HEK293 (cell line): ENCODE results near the gene HARS2.
A peak's percentile ranks its signal among the peaks of the same experiment; 100 is the strongest.

Source experiments
- CTCF ChIA-PET: fragments of 350-600 bp; formaldehyde crosslinking; extraction: SDS; loops from one replicate; lab custom pipeline; 2021; ENCODE audit warnings: antibody characterized with exemption; lab: Yijun Ruan, JAX
- POLR2A ChIA-PET: fragments of 300-600 bp; formaldehyde crosslinking; extraction: SDS; loops from one replicate; lab custom pipeline; 2020; ENCODE audit warnings: antibody characterized with exemption, inconsistent platforms; lab: Yijun Ruan, JAX
- H3K27ac ChIP-seq: fragments of 200-500 bp; sonication (Bioruptor generic); 2 replicates; pipeline ENCODE4 v1.5.1; 2014; ENCODE audit warnings: low read depth, low read length, control low read depth, inconsistent platforms; ENCODE audit errors: extremely low read depth
- H3K36me3 ChIP-seq, 2 experiments: fragments of 200-500 bp in 1 of 2; sonication (Bioruptor generic) in 1 of 2; 1 replicate in 1 of 2; 2 replicates in 1 of 2; pipeline ENCODE4 v1.5.1; 2014 to 2017; ENCODE audit warnings: inconsistent platforms in 2 of 2, low read length in 2 of 2; ENCODE audit not compliant: control insufficient read depth in 2 of 2, insufficient read depth in 1 of 2
- H3K4me1 ChIP-seq: fragments of 200-500 bp; sonication (Bioruptor generic); 2 replicates; pipeline ENCODE4 v1.5.1; 2014; ENCODE audit warnings: mild to moderate bottlenecking, low read length, inconsistent platforms; ENCODE audit not compliant: control insufficient read depth, insufficient read depth
- H3K4me3 ChIP-seq: 2 replicates; pipeline ENCODE4 v1.5.1; 2011; ENCODE audit warnings: low read depth, mild to moderate bottlenecking, control low read depth, low read length, moderate library complexity
- H3K9me3 ChIP-seq: fragments of 200-500 bp; sonication (Bioruptor generic); 2 replicates; pipeline ENCODE4 v1.5.1; 2014; ENCODE audit warnings: low read depth, low read length, inconsistent platforms; ENCODE audit not compliant: control insufficient read depth, insufficient read depth
- GFI1B ChIP-seq: fragments of 450-650 bp; formaldehyde crosslinking; IDR thresholded peaks from 2 replicates; pipeline ENCODE4 v1.5.1; 2016; ENCODE audit warnings: missing biosample characterization, missing genetic modification characterization
- KLF8 ChIP-seq: fragments of 450-650 bp; formaldehyde crosslinking; IDR thresholded peaks from 2 replicates; pipeline ENCODE4 v1.5.1; 2016; ENCODE audit warnings: missing biosample characterization, missing genetic modification characterization
- OVOL3 ChIP-seq: fragments of 450-650 bp; formaldehyde crosslinking; IDR thresholded peaks from 2 replicates; pipeline ENCODE4 v1.5.1; 2016; ENCODE audit warnings: missing biosample characterization, missing genetic modification characterization
- PRDM1 ChIP-seq: fragments of 450-650 bp; formaldehyde crosslinking; IDR thresholded peaks from 2 replicates; pipeline ENCODE4; 2016; ENCODE audit warnings: missing biosample characterization, missing genetic modification characterization
- SCRT2 ChIP-seq: fragments of 450-650 bp; formaldehyde crosslinking; IDR thresholded peaks from 2 replicates; pipeline ENCODE4 v1.5.1; 2016; ENCODE audit warnings: missing biosample characterization, missing genetic modification characterization
- SP3 ChIP-seq: fragments of 450-650 bp; formaldehyde crosslinking; IDR thresholded peaks from 2 replicates; pipeline ENCODE4 v1.5.1; 2016; ENCODE audit warnings: missing biosample characterization, missing genetic modification characterization
- YY2 ChIP-seq: fragments of 450-650 bp; formaldehyde crosslinking; IDR thresholded peaks from 2 replicates; pipeline ENCODE4 v1.5.1; 2016; ENCODE audit warnings: missing biosample characterization, missing genetic modification characterization
- ZFP3 ChIP-seq: fragments of 450-650 bp; formaldehyde crosslinking; IDR thresholded peaks from 2 replicates; pipeline ENCODE4 v1.5.1; 2016; ENCODE audit warnings: low read depth, missing biosample characterization, missing genetic modification characterization
- ZFP69B ChIP-seq: fragments of 450-650 bp; formaldehyde crosslinking; IDR thresholded peaks from 2 replicates; pipeline ENCODE4 v1.5.1; 2016; ENCODE audit warnings: missing biosample characterization, missing genetic modification characterization
- ZNF138 ChIP-seq: fragments of 450-650 bp; formaldehyde crosslinking; IDR thresholded peaks from 2 replicates; pipeline ENCODE4 v1.5.1; 2016; ENCODE audit warnings: missing biosample characterization, missing genetic modification characterization, borderline replicate concordance
- ZNF140 ChIP-seq: fragments of 450-650 bp; formaldehyde crosslinking; IDR thresholded peaks from 2 replicates; pipeline ENCODE4 v1.5.1; 2016; ENCODE audit warnings: missing biosample characterization, missing genetic modification characterization
- ZNF146 ChIP-seq: fragments of 450-650 bp; formaldehyde crosslinking; IDR thresholded peaks from 2 replicates; pipeline ENCODE4 v1.5.1; 2016; ENCODE audit warnings: missing biosample characterization, missing genetic modification characterization
- ZNF157 ChIP-seq: fragments of 450-650 bp; formaldehyde crosslinking; IDR thresholded peaks from 2 replicates; pipeline ENCODE4 v1.5.1; 2016; ENCODE audit warnings: missing biosample characterization, missing genetic modification characterization
- ZNF19 ChIP-seq: fragments of 450-650 bp; formaldehyde crosslinking; IDR thresholded peaks from 2 replicates; pipeline ENCODE4; 2016; ENCODE audit warnings: missing biosample characterization, missing genetic modification characterization, low read depth
- ZNF223 ChIP-seq: fragments of 450-650 bp; formaldehyde crosslinking; IDR thresholded peaks from 2 replicates; pipeline ENCODE4 v1.5.1; 2016; ENCODE audit warnings: missing biosample characterization, missing genetic modification characterization
- ZNF324 ChIP-seq: fragments of 450-650 bp; formaldehyde crosslinking; IDR thresholded peaks from 2 replicates; pipeline ENCODE4 v1.5.1; 2016; ENCODE audit warnings: missing biosample characterization, missing genetic modification characterization
- ZNF335 ChIP-seq: fragments of 450-650 bp; formaldehyde crosslinking; conservative IDR thresholded peaks from 2 replicates; pipeline ENCODE4 v1.5.1; 2016; ENCODE audit warnings: missing biosample characterization, missing genetic modification characterization
- ZNF350 ChIP-seq: fragments of 450-650 bp; formaldehyde crosslinking; IDR thresholded peaks from 2 replicates; pipeline ENCODE4 v1.5.0; 2017; ENCODE audit warnings: missing biosample characterization, mild to moderate bottlenecking, missing genetic modification characterization
- ZNF354C ChIP-seq: fragments of 450-650 bp; formaldehyde crosslinking; IDR thresholded peaks from 2 replicates; pipeline ENCODE4 v1.5.1; 2016; ENCODE audit warnings: missing biosample characterization, missing genetic modification characterization, low read depth, borderline replicate concordance
- ZNF433 ChIP-seq: fragments of 450-650 bp; formaldehyde crosslinking; IDR thresholded peaks from 2 replicates; pipeline ENCODE4 v1.5.1; 2016; ENCODE audit warnings: missing biosample characterization, missing genetic modification characterization, low read depth
- ZNF544 ChIP-seq: fragments of 450-650 bp; formaldehyde crosslinking; IDR thresholded peaks from 2 replicates; pipeline ENCODE4 v1.5.0; 2017; ENCODE audit warnings: missing biosample characterization, missing genetic modification characterization
- ZNF660 ChIP-seq: fragments of 450-650 bp; IDR thresholded peaks from 2 replicates; pipeline ENCODE4 v1.5.1; 2018; ENCODE audit warnings: missing biosample characterization, mild to moderate bottlenecking, missing genetic modification characterization
- TF ChIP-seq, protein P1 (sequence below): fragments of 450-650 bp; IDR thresholded peaks from 2 replicates; pipeline ENCODE4 v1.5.1; 2018; ENCODE audit warnings: missing biosample characterization, mild to moderate bottlenecking, missing genetic modification characterization
- TF ChIP-seq, protein P2 (sequence below): fragments of 450-650 bp; formaldehyde crosslinking; IDR thresholded peaks from 2 replicates; pipeline ENCODE4 v1.5.1; 2016; ENCODE audit warnings: missing biosample characterization, missing genetic modification characterization
- TF ChIP-seq, protein P3 (sequence below): fragments of 450-650 bp; formaldehyde crosslinking; IDR thresholded peaks from 2 replicates; pipeline ENCODE4 v1.5.1; 2016; ENCODE audit warnings: missing biosample characterization, missing genetic modification characterization
- TF ChIP-seq, protein P4 (sequence below): fragments of 450-650 bp; formaldehyde crosslinking; IDR thresholded peaks from 2 replicates; pipeline ENCODE4 v1.5.1; 2016; ENCODE audit warnings: missing biosample characterization, missing genetic modification characterization, borderline replicate concordance
- TF ChIP-seq, protein P5 (sequence below): fragments of 450-650 bp; formaldehyde crosslinking; IDR thresholded peaks from 2 replicates; pipeline ENCODE4 v1.5.1; 2016; ENCODE audit warnings: missing biosample characterization, missing genetic modification characterization

The HARS2 gene

DNA sequence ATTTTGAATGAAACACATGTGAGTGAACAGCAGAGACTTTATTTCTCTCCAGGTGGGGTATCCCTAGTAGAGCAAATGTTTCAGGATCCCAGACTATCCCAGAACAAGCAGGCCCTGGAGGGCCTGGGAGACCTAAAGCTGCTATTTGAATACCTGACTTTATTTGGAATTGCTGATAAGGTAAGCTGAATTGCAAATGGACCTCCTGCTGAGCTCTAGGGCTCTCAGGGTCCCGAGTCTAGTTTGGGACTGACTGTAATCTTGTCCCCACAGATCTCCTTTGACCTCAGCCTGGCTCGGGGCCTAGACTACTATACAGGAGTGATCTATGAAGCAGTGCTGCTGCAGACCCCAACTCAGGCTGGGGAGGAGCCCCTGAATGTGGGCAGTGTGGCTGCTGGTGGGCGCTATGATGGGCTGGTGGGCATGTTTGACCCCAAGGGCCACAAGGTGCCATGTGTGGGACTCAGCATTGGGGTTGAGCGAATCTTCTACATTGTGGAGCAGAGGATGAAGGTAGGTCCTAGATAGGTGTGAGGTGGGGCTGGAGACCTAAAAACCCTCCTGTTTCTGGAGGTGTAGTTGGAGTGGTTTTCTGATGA, 5.7 kb downstream of the HARS2 start (continued):
- TF ChIP-seq ZFP3 (tag by site-specific recombination) (no peak), ZNF324 (tag by site-specific recombination) (no peak), PRDM1 (no peak), GFI1B (tag by site-specific recombination) (no peak), ZNF157 (tag by site-specific recombination) (no peak), SCRT2 (tag by site-specific recombination) (no peak), ZNF544 (no peak), ZFP69B (tag by site-specific recombination) (no peak), ZNF19 (tag by site-specific recombination) (no peak)
- TF ChIP-seq, all 188 proteins: peak for 0

DNA sequence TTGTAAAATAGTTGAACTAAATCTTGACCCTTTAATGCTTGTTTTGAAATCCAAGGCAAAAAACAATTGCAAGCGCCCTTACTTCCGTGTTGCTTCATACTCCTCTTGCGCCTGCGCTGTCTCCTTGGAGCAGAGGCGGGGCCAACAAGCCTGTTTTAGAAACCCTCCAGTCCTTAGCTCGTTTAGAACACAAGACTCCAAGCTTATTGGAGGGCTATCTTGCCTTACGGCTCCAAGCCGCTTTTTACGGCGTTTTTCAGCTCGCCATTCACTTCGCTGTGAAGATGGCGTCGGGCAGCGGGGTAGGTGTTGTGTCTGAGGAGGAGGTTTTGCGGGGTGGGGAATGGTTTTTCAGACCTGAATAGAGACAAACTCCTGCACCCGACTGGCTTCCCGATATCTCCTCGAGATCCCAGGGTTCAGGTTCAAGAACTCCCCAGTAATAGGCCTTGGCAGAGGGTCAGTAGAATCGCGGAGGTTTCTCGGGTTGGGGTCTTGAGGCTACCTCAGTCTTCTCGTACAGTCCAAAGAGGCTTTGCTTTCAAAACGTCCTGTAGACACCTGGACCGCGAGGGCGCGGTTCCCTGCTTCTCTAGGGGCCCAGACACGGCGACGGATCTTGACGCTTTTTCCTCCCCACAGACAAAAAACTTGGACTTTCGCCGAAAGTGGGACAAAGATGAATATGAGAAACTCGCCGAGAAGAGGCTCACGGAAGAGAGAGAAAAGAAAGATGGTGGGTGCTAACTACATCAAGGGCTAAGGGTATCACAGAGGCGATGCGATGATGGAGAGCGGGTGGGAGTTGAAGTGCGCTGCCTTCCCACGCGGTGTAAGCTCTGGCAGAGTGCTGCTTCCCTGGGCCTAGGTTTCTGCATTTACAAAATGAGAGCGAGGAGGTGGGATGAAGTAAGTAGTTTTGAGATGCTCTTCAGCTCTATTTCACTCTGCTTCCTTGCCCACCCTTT, 9.2 kb downstream of the HARS2 start, which contains the start of gene ZMAT2:
Gene ZMAT2 (plus strand): TSS at position 271 of the 968 bp plus-strand sequence. CDS start 14 bp downstream, at position 285.
- H3K27ac ChIP-seq = no peak within 1 kb of the TSS
- CTCF ChIA-PET = interaction anchor here (0.5 kb wide), 1 partner anchor 206 kb away, joined by 3 read pairs; no protein-coding TSS in a partner anchor
- TF ChIP-seq, protein P1, sequence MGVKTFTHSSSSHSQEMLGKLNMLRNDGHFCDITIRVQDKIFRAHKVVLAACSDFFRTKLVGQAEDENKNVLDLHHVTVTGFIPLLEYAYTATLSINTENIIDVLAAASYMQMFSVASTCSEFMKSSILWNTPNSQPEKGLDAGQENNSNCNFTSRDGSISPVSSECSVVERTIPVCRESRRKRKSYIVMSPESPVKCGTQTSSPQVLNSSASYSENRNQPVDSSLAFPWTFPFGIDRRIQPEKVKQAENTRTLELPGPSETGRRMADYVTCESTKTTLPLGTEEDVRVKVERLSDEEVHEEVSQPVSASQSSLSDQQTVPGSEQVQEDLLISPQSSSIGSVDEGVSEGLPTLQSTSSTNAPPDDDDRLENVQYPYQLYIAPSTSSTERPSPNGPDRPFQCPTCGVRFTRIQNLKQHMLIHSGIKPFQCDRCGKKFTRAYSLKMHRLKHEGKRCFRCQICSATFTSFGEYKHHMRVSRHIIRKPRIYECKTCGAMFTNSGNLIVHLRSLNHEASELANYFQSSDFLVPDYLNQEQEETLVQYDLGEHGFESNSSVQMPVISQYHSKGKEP = peak; percentile 58; the same call in 1 of the 2 replicates
- TF ChIP-seq, protein P2, sequence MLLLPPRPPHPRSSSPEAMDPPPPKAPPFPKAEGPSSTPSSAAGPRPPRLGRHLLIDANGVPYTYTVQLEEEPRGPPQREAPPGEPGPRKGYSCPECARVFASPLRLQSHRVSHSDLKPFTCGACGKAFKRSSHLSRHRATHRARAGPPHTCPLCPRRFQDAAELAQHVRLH (tag by site-specific recombination) = peak; percentile 77
- TF ChIP-seq, protein P3, sequence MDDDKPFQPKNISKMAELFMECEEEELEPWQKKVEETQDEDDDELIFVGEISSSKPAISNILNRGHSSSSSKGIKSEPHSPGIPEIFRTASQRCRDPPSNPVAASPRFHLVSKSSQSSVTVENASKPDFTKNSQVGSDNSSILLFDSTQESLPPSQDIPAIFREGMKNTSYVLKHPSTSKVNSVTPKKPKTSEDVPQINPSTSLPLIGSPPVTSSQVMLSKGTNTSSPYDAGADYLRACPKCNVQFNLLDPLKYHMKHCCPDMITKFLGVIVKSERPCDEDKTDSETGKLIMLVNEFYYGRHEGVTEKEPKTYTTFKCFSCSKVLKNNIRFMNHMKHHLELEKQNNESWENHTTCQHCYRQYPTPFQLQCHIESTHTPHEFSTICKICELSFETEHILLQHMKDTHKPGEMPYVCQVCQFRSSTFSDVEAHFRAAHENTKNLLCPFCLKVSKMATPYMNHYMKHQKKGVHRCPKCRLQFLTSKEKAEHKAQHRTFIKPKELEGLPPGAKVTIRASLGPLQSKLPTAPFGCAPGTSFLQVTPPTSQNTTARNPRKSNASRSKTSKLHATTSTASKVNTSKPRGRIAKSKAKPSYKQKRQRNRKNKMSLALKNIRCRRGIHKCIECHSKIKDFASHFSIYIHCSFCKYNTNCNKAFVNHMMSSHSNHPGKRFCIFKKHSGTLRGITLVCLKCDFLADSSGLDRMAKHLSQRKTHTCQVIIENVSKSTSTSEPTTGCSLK = no peak
- no peak for TF ChIP-seq ZNF433 (tag by site-specific recombination)
- TF ChIP-seq OVOL3 = no peak
- no peak for TF ChIP-seq ZNF138 (tag by site-specific recombination)
- TF ChIP-seq ZNF354C (tag by site-specific recombination) = no peak
- TF ChIP-seq ZNF335 (tag by site-specific recombination) = peak; percentile 66
- TF ChIP-seq ZNF140 (tag by site-specific recombination) = no peak
- no peak; the same call in 1 of the 2 replicates for TF ChIP-seq ZNF660 (tag by site-specific recombination)
- TF ChIP-seq, protein P4, sequence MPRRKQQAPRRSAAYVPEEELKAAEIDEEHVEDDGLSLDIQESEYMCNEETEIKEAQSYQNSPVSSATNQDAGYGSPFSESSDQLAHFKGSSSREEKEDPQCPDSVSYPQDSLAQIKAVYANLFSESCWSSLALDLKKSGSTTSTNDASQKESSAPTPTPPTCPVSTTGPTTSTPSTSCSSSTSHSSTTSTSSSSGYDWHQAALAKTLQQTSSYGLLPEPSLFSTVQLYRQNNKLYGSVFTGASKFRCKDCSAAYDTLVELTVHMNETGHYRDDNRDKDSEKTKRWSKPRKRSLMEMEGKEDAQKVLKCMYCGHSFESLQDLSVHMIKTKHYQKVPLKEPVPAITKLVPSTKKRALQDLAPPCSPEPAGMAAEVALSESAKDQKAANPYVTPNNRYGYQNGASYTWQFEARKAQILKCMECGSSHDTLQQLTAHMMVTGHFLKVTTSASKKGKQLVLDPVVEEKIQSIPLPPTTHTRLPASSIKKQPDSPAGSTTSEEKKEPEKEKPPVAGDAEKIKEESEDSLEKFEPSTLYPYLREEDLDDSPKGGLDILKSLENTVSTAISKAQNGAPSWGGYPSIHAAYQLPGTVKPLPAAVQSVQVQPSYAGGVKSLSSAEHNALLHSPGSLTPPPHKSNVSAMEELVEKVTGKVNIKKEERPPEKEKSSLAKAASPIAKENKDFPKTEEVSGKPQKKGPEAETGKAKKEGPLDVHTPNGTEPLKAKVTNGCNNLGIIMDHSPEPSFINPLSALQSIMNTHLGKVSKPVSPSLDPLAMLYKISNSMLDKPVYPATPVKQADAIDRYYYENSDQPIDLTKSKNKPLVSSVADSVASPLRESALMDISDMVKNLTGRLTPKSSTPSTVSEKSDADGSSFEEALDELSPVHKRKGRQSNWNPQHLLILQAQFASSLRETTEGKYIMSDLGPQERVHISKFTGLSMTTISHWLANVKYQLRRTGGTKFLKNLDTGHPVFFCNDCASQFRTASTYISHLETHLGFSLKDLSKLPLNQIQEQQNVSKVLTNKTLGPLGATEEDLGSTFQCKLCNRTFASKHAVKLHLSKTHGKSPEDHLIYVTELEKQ = no peak
- TF ChIP-seq ZNF350 (tag by site-specific recombination) = no peak
- TF ChIP-seq, protein P5, sequence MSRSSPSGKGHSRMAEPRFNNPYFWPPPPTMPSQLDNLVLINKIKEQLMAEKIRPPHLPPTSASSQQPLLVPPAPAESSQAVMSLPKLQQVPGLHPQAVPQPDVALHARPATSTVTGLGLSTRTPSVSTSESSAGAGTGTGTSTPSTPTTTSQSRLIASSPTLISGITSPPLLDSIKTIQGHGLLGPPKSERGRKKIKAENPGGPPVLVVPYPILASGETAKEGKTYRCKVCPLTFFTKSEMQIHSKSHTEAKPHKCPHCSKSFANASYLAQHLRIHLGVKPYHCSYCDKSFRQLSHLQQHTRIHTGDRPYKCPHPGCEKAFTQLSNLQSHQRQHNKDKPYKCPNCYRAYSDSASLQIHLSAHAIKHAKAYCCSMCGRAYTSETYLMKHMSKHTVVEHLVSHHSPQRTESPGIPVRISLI = peak; percentile 57; the same call in 1 of the 2 replicates
- no peak for TF ChIP-seq ZNF146 (tag by site-specific recombination)
- peak; percentile 56; the same call in 1 of the 2 replicates for TF ChIP-seq KLF8 (tag by site-specific recombination)
- peak; percentile 95 for TF ChIP-seq YY2 (tag by site-specific recombination)
- TF ChIP-seq ZNF223 = no peak
- peak; percentile 92 for TF ChIP-seq SP3 (tag by site-specific recombination)

More for the DNA sequence above, 9.2 kb downstream of the HARS2 start, which contains the start of gene ZMAT2:
- Histone ChIP-seq H3K4me3 (peak within 1 kb of the TSS; percentile 59), H3K36me3 (peaks cover 55 to 94% of the 10 kb centered on the region in 2 experiments), H3K9me3 (no peaks in the 10 kb centered on the region), H3K4me1 (0 out of 2 replicates have a peak, but pooled peaks cover 2% of the 10 kb centered on the region)
- POLR2A ChIA-PET = interaction anchor here (0.6 to 2.5 kb wide), 14 partner anchors 8 to 459 kb away, joined by 3 to 51 read pairs (median 6); partner anchors contain the start of genes ANKHD1, HARS1, HARS2 and IK
